Limb (tissue), 2 donors: ENCODE data around the gene OPHN1.
"Not testable (repeated sequence)": the region's sequence is repeated elsewhere in the genome, so short reads cannot be mapped to it uniquely, and the experiment has no call there.

Experiments
- DNase-seq, 2 donors: peaks; one replicate each; pipeline ENCODE4 v3.0.0-alpha.2; 2016; ENCODE audit errors: extremely low spot score in 2 of 2

Gene OPHN1

GRCh38 chrX:68177542-68177941 is 255.8 kb downstream of the OPHN1 start:
- no peak for DNase-seq

DNA sequence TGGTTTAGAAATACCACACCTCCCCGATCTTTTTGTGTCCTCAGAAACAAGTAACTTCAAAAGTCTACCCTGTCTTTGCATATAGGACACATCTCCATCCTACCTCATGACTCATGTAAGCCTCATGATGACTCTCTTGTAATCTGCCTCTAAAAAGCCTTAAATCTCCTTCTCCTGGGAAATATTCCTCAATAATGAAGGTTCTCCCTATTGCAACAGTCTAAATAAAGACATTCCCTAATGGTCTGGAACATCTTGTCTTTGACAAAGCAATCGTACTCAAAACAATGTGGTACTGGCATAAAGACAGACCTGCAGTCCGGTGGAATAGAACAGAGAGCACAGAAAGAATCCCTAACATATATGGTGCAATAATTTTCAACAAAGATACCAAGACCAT is 257.7 kb downstream of the OPHN1 start:
- DNase-seq: no peak

DNA sequence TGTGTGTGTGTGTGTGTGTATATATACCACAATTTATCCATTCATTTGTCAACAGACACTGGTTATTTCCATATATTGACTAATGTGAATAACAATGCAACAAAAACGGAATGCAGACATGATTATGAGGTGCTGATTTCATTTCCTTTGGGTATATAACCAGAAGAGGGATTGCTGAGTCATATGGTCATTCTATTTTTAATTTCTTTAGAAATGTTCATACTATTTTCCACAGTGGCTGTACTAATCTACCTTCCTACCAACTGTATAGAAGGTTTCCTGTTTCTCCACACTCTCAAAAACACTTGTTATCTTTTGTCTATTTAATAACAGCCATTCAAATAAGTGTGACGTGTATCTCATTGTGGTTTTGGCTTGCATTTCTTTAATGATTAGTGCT is 269.9 kb downstream of the OPHN1 start:
- DNase-seq: no peak

- DNase-seq: no peak
These were observed 285.4 kb downstream of the OPHN1 start for GRCh38 chrX:68147848-68148247.

- peak in 1 of 2 donors; percentile 15 for DNase-seq
These were observed 287.2 kb downstream of the OPHN1 start for GRCh38 chrX:68146054-68146453.

- DNase-seq: no peak
These were observed 293.5 kb downstream of the OPHN1 start for GRCh38 chrX:68139791-68140190.

GRCh38 chrX:68133181-68133580 is 300.1 kb downstream of the OPHN1 start:
- DNase-seq: no peak

GRCh38 chrX:68132749-68133148 is 300.5 kb downstream of the OPHN1 start:
- DNase-seq: no peak

GRCh38 chrX:68121835-68122234 is 311.5 kb downstream of the OPHN1 start:
- DNase-seq: no peak

- DNase-seq: no peak
These were observed 311.9 kb downstream of the OPHN1 start for GRCh38 chrX:68121371-68121770.

DNA sequence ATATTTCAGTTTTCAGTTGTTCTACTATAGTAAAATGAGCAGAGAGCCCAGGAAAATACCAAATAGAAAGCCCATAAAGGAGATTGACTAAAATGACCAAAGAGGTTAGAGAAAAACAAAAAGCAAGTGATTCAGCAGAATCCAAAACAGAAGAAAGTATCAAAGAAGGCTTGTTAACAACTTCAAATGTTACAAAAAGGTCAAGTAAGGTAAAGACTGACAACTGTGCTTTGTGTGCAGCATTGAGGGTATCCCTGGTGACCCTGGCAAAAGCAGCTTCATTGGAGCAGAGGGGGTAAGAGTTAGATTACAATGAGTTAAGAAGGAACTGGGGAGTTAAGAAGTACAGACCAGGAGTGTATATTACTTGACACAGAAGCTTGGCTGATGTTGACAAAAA is 317.9 kb downstream of the OPHN1 start:
- no peak for DNase-seq

DNA sequence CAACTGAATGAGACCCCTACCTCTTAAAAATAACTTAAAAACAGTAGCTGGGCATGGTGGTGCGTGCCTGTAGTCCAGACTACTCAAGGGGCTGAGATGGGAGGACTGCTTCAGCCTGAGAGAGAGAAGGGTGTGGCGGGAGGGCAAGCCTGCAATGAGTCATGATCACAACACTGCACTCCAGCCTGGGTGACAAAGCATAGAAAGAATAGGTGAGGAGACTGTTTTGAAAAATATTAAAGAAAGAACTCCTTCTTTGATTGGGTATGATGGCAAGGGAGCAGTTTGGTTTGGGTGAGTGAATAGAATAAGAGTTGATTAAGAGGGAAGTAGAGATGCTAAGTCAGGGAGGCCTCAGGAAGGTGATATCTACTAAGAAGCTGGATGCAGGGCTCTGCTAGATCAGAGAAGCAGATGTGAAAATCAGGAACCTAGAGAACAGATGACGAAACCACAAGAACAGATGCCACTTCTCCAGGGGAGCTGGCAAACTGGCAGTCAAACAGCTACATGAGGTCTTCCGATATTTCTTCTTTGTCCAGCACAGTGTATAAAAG is 318.6 kb downstream of the OPHN1 start:
- no peak for DNase-seq

DNA sequence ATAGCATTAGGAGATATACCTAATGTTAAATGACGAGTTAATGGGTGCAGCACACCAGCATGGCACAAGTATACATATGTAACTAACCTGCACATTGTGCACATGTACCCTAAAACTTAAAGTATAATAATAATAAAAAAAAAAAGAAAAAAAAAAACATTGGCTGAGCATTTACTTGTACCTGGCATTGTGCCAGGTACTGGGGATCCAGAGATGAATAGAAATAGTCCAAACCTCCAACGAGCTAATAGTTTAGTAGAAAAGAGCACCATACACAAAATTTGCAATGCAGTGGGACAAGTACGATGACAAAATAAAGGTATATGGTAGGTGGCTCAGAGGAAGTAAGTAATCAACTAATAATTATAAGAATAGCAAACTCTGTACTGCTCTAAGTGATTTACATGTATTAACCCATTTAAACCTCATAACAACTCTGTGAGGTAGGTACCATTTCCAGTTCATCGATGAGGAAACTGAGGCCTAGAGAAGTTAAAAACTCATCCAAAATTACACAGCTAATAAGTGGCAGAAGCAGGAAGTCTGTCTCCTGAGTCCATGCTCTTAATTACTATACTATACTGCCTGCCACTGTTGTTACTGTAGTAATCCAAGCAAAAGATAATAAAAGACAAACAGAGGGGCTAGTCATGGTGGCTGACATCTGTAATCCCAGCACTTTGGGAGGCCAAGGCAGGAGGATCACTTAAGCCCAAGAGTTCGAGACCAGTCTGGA is 319.3 kb downstream of the OPHN1 start:
- no peak for DNase-seq

DNA sequence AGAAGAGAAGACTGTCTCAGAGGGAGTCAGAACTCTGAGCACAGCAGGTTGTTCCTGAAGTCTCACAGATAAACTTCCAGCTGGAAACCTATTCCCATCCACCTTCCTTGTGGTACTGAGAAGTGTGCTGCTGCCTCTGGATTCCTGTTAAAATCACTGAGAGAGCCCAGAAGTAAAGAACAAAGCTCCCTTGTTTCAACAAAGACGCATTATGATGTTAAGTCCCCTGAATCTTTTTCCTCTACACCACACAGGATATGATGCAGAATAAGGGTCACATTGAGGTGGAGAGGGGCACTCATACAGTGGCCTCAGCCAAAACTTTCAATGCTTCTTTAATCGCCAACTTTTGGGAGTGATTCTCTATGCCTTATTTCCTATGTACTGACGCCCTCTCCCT is 321.0 kb downstream of the OPHN1 start:
- DNase-seq: peak in 1 of 2 donors; percentile 6

- DNase-seq: no peak
These were observed 324.1 kb downstream of the OPHN1 start for GRCh38 chrX:68109162-68109561.

DNA sequence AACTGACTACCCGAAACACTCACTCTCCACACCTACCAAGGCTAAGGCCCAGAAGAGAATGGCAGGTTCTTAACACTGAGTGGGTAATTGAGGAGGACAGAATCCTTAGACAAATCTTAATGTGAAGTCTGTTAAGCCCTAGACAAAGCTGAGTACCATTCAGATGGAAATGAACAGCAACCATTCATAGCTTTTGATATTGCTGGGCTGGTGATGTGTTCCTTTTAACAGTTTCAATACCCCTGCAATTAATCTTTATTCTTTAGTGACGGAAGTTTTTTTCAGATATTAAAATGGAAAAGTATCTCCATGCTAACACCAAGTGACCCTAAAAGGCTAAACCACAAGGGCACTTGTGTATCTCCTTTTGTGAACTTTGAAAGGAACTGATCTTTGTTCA is 334.9 kb downstream of the OPHN1 start:
- no peak for DNase-seq

DNA sequence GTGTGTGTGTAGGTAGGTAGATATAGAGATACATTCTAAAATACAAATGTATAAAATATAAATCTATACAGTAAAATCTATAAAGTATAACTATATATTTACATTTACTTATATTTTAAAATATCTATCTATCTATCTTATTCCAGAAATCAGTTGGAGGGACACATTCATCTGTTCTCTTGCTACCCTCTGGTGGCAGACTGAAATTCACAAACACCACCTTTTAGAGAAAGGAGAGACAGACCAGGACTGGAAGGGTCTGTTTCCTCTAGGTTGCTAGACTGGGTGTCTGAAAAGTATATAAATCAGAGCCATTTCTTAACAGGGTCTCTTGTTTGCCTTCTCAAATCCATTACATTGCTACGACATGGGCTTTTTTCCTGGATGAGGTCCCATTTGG is 343.0 kb downstream of the OPHN1 start:
- DNase-seq: no peak

DNA sequence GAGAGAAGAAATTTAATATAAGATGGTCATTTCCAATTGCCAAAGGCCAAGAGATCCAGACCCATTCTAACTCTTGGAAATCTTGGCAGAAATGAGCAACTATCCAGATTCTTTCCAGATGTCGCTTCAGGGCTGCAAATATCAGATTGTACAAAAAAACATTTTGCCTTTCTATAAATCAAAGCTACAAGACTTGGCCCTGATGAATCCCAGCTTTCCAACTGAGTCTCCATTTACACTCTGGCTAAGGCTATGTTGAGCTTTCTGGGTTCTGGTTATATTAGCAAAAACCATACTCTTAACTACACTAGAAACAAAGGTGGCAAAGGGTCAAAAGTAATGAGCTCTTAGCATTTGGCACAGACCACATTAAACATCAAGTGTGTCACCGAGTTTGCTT is 345.8 kb downstream of the OPHN1 start:
- peak in 1 of 2 donors; percentile 28 for DNase-seq

DNA sequence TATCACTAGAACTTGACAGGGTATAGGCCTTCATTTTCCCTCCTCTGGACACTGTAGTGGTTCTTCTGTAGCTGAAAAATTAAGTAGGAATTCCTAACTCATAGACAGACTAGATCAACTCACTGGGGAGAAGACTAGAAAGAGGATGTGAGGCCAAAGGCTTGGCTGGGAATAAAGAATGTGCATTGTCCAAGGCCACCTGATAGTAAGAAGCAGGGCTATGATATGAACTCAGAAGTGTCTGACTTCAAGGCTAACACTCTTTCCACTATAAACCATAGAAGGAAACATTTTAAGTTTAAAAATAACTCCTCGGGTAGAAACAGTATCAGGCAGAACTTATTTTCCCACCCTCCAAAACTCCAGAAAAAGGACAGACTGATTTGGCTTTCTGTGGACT is 346.6 kb downstream of the OPHN1 start:
- no peak for DNase-seq

GRCh38 chrX:68084765-68085164 is 348.5 kb downstream of the OPHN1 start:
- DNase-seq: peak in 1 of 2 donors; percentile 6

- no peak for DNase-seq
These were observed 349.8 kb downstream of the OPHN1 start for GRCh38 chrX:68083510-68083909.

DNA sequence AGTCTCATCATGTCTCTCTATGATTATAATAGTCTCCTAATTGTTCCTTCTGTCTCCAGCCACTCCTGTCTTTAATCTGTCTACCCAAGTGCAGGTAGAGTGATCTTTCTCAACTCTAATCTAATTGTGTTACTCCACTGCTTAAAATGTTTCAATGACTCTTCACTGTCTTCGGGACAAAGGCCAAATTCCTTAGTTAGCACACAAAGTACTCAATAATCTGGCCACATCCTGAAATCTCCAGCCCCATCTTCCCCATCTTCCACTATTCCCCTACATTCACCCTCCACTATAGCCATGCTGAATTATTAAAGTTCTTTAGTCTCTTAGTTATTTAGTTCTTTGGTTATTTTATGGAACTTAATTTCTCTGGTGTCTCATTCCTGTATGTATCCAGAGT is 353.3 kb downstream of the OPHN1 start:
- no peak for DNase-seq

- DNase-seq: not testable (repeated sequence)
These were observed 354.5 kb downstream of the OPHN1 start for GRCh38 chrX:68078801-68079200.
